NCI-H2196 treated with DMSO at 0.1 percent for 48 hours (cell line): ENCODE measurements around the gene TPMT.
"Not testable (repeated sequence)": the region's sequence is repeated elsewhere in the genome, so short reads cannot be mapped to it uniquely, and the experiment has no call there.

Experiments
- DNase-seq: peaks from one replicate; lab custom pipeline; 2025; ENCODE audit not compliant: unreplicated experiment; lab: John Stamatoyannopoulos, UW

Gene TPMT

GRCh38 chr6:18154507-18155149 lies at the start of gene TPMT:
Gene TPMT (minus strand): TSS chr6:18155077. CDS start chr6:18149127, 5,950 bp downstream.
- DNase-seq = no peak

GRCh38 chr6:18203786-18204185 lies 48.9 kb upstream of the TPMT start:
- no peak for DNase-seq

GRCh38 chr6:18192026-18192425 lies 37.1 kb upstream of the TPMT start:
- no peak for DNase-seq

GRCh38 chr6:18189196-18189595 lies 34.3 kb upstream of the TPMT start:
- DNase-seq = no peak

GRCh38 chr6:18187701-18188100 lies 32.8 kb upstream of the TPMT start:
- DNase-seq = no peak

- DNase-seq = no peak
Observed at GRCh38 chr6:18186540-18187250, 31.8 kb upstream of the TPMT start.

GRCh38 chr6:18186033-18186432 lies 31.2 kb upstream of the TPMT start:
- no peak for DNase-seq

- no peak for DNase-seq
Observed at GRCh38 chr6:18185624-18186023, 30.7 kb upstream of the TPMT start.

GRCh38 chr6:18183766-18184165 lies 28.9 kb upstream of the TPMT start:
- no peak for DNase-seq

- no peak for DNase-seq
Observed at GRCh38 chr6:18182568-18182967, 27.7 kb upstream of the TPMT start.

- no peak for DNase-seq
Observed at GRCh38 chr6:18179770-18180356, 25.0 kb upstream of the TPMT start.

- DNase-seq = no peak
Observed at GRCh38 chr6:18178960-18179615, 24.2 kb upstream of the TPMT start.

GRCh38 chr6:18177286-18177965 lies 22.5 kb upstream of the TPMT start:
- DNase-seq = no peak

GRCh38 chr6:18176198-18176597 lies 21.3 kb upstream of the TPMT start:
- not testable (repeated sequence) for DNase-seq

- DNase-seq = no peak
Observed at GRCh38 chr6:18171871-18172270, 17.0 kb upstream of the TPMT start.

GRCh38 chr6:18168264-18168663 lies 13.4 kb upstream of the TPMT start:
- DNase-seq = no peak

- no peak for DNase-seq
Observed at GRCh38 chr6:18166312-18167036, 11.6 kb upstream of the TPMT start.

- DNase-seq = no peak
Observed at GRCh38 chr6:18165751-18166150, 10.9 kb upstream of the TPMT start.

GRCh38 chr6:18162401-18162800 lies 7.5 kb upstream of the TPMT start:
- no peak for DNase-seq

- DNase-seq = no peak
Observed at GRCh38 chr6:18161431-18161830, 6.6 kb upstream of the TPMT start.

GRCh38 chr6:18160911-18161310 lies 6.0 kb upstream of the TPMT start:
- no peak for DNase-seq
